ENCODE measurements around the gene MIA2.

Gene MIA2

GRCh38 chr14:39395555-39396254, 162.0 kb downstream of the MIA2 start:
- DNase-seq = no peak

GRCh38 chr14:39396448-39396847, 162.7 kb downstream of the MIA2 start:
- DNase-seq = no peak

- no peak for DNase-seq
Observed at GRCh38 chr14:39398382-39398781, 164.7 kb downstream of the MIA2 start.

- DNase-seq = no peak
Observed at GRCh38 chr14:39406560-39406959, 172.8 kb downstream of the MIA2 start.

- DNase-seq = no peak
Observed at GRCh38 chr14:39416072-39416471, 182.4 kb downstream of the MIA2 start.

- no peak for DNase-seq
Observed at GRCh38 chr14:39417014-39417413, 183.3 kb downstream of the MIA2 start.

DNA sequence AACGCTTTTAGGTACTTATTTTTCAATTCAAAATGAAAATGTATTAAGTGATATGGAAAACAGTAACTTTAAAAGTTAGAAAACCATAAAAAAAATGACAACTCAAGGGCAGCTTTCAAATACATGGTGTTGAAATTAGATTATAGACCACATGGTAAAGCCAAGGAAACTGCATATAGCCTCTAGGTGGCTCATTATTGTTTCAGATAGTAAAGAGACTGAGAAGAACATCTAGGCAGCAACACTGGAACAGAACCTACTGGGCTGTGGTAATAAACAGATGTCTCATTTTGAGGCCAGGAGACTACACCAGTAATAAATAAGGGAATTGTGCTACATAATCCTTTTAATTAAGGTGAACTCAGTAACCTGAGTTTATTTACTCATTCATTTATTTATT, 185.6 kb downstream of the MIA2 start:
- DNase-seq = no peak

- no peak for DNase-seq
Observed at GRCh38 chr14:39422243-39422642, 188.5 kb downstream of the MIA2 start.

DNA sequence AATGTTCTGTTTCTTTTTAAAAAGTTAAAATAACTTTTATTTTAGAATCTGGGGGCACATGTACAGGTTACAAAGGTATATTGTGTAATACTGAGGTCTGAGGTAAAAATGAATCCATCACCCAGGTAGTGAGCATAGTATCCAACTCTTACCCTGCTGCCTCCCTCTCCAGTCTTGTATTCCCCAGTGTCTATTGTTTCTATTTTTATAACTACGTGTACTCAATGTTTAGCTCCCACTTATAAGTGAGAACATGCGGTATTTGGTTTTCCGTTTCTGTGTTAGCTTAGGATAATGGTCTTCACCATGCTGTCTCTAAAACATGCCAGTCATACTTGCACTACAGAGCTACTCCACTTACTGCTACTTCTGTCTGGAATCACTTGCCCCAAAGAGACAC, 190.1 kb downstream of the MIA2 start:
- no peak for DNase-seq

- DNase-seq = no peak
Observed at GRCh38 chr14:39425947-39426346, 192.2 kb downstream of the MIA2 start.

GRCh38 chr14:39426605-39427004, 192.9 kb downstream of the MIA2 start:
- no peak for DNase-seq

DNA sequence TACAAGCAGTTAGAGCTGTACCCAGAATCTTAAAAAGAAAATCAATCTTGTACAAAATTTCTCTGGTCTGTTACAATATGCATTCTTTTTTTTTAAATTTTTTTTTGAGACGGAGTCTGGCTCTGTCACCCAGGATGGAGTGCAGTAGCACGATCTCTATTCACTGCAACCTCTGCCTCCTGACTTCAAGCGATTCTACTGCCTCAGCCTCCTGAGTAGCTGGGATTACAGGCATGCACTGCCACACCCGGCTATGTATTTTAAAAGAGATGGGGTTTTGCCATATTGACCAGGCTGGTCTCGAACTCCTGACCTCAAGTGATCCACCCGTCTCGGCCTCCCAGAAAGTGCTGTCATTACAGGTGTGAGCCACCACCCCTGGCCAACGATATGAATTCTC, 194.4 kb downstream of the MIA2 start:
- no peak for DNase-seq

DNA sequence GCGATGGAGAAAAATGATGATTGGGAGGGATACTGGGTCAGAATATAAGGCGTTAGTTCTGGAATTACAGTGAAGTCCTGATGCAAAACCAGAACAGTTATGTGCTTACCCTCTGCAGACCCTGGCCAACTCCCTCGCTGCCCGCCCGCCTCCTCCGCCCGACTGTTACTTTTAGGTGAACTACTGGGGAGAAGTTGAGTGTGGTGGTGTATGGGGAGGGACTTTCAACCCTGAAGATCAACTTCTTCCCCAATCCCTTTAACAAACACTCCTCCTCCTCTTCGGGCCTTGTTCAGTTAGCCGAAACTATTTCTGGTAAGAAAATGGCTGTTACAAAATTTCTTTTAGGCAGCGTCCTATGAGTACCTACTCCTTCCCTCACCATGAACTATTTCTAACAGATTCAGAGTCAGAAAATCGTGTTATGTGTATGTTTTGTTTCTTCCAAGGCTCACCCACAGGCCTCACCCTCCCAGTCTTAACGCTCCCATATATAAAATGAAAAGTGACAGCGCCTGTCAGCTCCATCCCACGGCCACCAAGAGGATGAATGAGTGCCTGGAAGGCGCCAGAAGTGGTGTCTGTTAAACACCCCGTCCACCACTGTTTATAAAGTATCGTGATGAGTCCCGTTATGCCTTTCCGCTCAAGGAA, 197.2 kb downstream of the MIA2 start:
- DNase-seq = no peak

DNA sequence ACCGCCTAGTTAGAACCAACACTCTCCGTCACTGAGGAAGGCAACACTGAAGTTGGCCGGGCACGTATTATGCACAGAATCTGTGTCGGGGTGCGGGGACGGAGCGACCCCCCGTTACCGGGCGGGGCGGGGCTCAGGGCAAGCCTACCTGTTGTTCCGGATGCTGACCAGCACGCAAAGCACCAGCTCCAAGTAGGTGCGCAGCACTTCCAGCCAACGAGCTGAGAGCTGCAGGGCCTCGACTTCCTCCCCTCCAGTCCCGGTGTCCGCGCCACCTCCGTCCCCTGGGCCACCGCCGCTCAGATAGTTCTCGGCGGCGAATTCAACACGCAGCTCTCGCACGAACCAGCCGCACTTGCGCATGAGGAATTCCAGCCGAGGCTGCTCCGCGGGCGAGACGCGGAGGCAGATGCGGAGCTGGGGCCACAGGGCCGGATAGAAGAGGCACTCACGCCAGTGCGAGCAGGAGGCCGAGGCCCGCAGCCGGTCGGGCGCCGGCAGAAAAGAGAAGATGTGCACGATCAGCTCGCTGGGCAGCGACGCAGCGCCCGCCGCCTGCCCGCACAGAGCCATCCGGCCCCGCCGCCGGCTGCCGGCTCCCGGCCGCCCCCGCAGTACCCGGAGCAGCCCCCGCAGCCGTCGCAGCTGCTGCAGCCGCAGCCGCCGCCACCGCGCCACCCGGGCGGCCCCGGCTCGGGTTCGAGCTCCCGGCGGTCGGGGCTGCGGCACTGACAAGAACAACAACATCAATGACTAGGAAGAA, 197.9 kb downstream of the MIA2 start:
- DNase-seq = peak; percentile 27

GRCh38 chr14:39432179-39432618, 198.5 kb downstream of the MIA2 start, which contains the start of gene FBXO33:
TSS of gene FBXO33 (minus strand) at chr14:39432433. CDS start at chr14:39432162, 271 bp downstream.
- DNase-seq = peak; percentile 93

DNA sequence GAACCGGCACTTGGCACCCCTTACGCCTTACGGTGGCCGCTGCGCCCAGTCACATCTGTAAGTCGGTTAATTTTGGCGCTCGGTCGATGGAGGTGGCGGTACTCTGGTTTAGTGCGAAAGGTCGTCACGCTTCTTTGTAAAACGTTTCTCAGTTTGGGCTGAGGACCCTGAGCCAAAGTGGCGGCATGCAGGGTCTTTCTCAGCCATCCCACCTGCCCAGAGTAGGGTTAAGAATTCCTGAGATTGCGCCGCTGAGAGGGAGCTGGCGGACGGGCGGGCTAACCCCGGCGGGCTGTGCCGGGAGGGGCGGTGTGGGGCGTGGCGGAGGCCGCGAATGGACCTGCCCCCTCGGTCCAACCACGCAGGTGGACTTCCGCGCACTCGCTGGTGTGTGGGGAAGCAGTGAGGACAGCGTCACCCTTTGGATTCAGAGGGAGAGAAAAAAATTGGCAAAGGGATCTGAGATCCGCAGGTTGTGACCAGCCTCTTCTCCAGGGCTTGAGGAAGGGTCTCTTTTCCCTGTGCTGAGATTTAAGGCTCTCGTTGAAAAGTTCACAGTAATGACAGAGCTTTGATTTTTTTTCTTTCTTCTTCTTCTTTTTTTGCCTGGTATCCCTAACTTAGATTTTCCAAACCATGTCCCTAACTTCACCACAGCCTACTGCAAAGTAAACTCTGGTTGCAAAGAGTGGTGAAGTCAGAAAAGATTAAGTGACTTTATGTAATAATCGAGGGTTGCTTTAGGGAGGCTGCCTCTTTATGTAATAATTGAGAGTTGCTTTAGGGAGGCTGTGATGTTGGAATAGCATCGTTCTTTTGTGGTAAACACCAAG, 199.1 kb downstream of the MIA2 start:
- DNase-seq = peak; percentile 66

GRCh38 chr14:39433452-39433813, 199.7 kb downstream of the MIA2 start:
- no peak for DNase-seq

- DNase-seq = no peak
Observed at GRCh38 chr14:39434401-39434800, 200.7 kb downstream of the MIA2 start.

GRCh38 chr14:39435241-39435640, 201.5 kb downstream of the MIA2 start:
- no peak for DNase-seq

Data from stimulated activated CD4-positive, alpha-beta T cell treated with anti-CD3 and anti-CD28 coated beads, Interleukin-12 subunit alpha, Interleukin-12 subunit beta, amount 100 ng/mL, for 4 hours (primary cell).